Ammon's horn (tissue), 1 donor: ENCODE results near the gene USP31.
A peak's percentile ranks its signal among the peaks of the same experiment; 100 is the strongest.

ENCODE experiments used
- DNase-seq: peaks from one replicate; pipeline ENCODE4 v3.0.0-alpha.2; 2016; ENCODE audit warnings: low spot score

Gene USP31

GRCh38 chr16:23060458-23061320, 88.6 kb downstream of the USP31 start:
- DNase-seq = peak; percentile 88

GRCh38 chr16:23059433-23059832, 89.8 kb downstream of the USP31 start:
- no peak for DNase-seq

- DNase-seq = peak; percentile 77
Measured at GRCh38 chr16:23058576-23058975, 90.7 kb downstream of the USP31 start.

- DNase-seq = no peak
Measured at GRCh38 chr16:23057013-23057596, 92.1 kb downstream of the USP31 start.

- no peak for DNase-seq
Measured at GRCh38 chr16:23055481-23055880, 93.8 kb downstream of the USP31 start.

GRCh38 chr16:23052908-23053580, 96.2 kb downstream of the USP31 start:
- DNase-seq = peak; percentile 69

GRCh38 chr16:23052221-23052620, 97.0 kb downstream of the USP31 start:
- DNase-seq = no peak

GRCh38 chr16:23051587-23051986, 97.7 kb downstream of the USP31 start:
- no peak for DNase-seq

GRCh38 chr16:23048164-23048563, 101.1 kb downstream of the USP31 start:
- no peak for DNase-seq

GRCh38 chr16:23045025-23045424, 104.2 kb downstream of the USP31 start:
- DNase-seq = no peak

- no peak for DNase-seq
Measured at GRCh38 chr16:23040246-23040645, 109.0 kb downstream of the USP31 start.

GRCh38 chr16:23039118-23039517, 110.1 kb downstream of the USP31 start:
- no peak for DNase-seq

- no peak for DNase-seq
Measured at GRCh38 chr16:23035240-23035639, 114.0 kb downstream of the USP31 start.

- DNase-seq = no peak
Measured at GRCh38 chr16:23031508-23032098, 117.6 kb downstream of the USP31 start.

GRCh38 chr16:23029733-23030420, 119.4 kb downstream of the USP31 start:
- no peak for DNase-seq

- DNase-seq = no peak
Measured at GRCh38 chr16:23027386-23027785, 121.9 kb downstream of the USP31 start.

- no peak for DNase-seq
Measured at GRCh38 chr16:23026784-23027362, 122.4 kb downstream of the USP31 start.

GRCh38 chr16:23025692-23026307, 123.5 kb downstream of the USP31 start:
- no peak for DNase-seq

- no peak for DNase-seq
Measured at GRCh38 chr16:23024044-23024443, 125.2 kb downstream of the USP31 start.

- DNase-seq = no peak
Measured at GRCh38 chr16:23020084-23020483, 129.2 kb downstream of the USP31 start.

GRCh38 chr16:23016368-23016767, 132.9 kb downstream of the USP31 start:
- no peak for DNase-seq
